HUDEP-2 (cell line): ENCODE measurements around the gene ARRB1.
"Not testable (repeated sequence)": the region's sequence is repeated elsewhere in the genome, so short reads cannot be mapped to it uniquely, and the experiment has no call there.

Source experiments
- DNase-seq, 76 experiments: peaks; one replicate each; lab custom pipeline; 2025; ENCODE audit not compliant: unreplicated experiment in 76 of 76; lab: John Stamatoyannopoulos, UW

The ARRB1 gene

GRCh38 chr11:75344761-75345454 is 6.6 kb downstream of the ARRB1 start:
- DNase-seq: no peak

- DNase-seq: no peak
Measured at GRCh38 chr11:75344186-75344585, 7.3 kb downstream of the ARRB1 start.

- peak in 9 of 76 experiments; percentile 11 to 38 (median 23) for DNase-seq
Measured at GRCh38 chr11:75342966-75343870, 8.2 kb downstream of the ARRB1 start.

- no peak for DNase-seq
Measured at GRCh38 chr11:75342231-75342918, 9.1 kb downstream of the ARRB1 start.

GRCh38 chr11:75341612-75342011 is 9.8 kb downstream of the ARRB1 start:
- DNase-seq: no peak

- peak in 7 of 76 experiments; percentile 11 to 37 (median 29) for DNase-seq
Measured at GRCh38 chr11:75339685-75340409, 11.6 kb downstream of the ARRB1 start.

- DNase-seq: peak in 1 of 76 experiments; percentile 21
Measured at GRCh38 chr11:75338516-75339208, 12.8 kb downstream of the ARRB1 start.

GRCh38 chr11:75337195-75337654 is 14.2 kb downstream of the ARRB1 start:
- DNase-seq: peak in 3 of 76 experiments; percentile 16 to 21 (median 19)

GRCh38 chr11:75334976-75335375 is 16.5 kb downstream of the ARRB1 start:
- no peak for DNase-seq

GRCh38 chr11:75334402-75334891 is 17.0 kb downstream of the ARRB1 start:
- DNase-seq: peak in 1 of 76 experiments; percentile 5

GRCh38 chr11:75333807-75334140 is 17.7 kb downstream of the ARRB1 start:
- DNase-seq: no peak

GRCh38 chr11:75333022-75333806 is 18.2 kb downstream of the ARRB1 start:
- peak in 11 of 76 experiments; percentile 8 to 26 (median 16) for DNase-seq

GRCh38 chr11:75331761-75332160 is 19.7 kb downstream of the ARRB1 start:
- not testable (repeated sequence) for DNase-seq

GRCh38 chr11:75331304-75331703 is 20.2 kb downstream of the ARRB1 start:
- DNase-seq: not testable (repeated sequence)

GRCh38 chr11:75330886-75331285 is 20.6 kb downstream of the ARRB1 start:
- DNase-seq: not testable (repeated sequence)

GRCh38 chr11:75330291-75330690 is 21.2 kb downstream of the ARRB1 start:
- peak in 21 of 76 experiments; percentile 9 to 64 (median 30) for DNase-seq

- DNase-seq: peak in 29 of 76 experiments; percentile 8 to 63 (median 30)
Measured at GRCh38 chr11:75328426-75329277, 22.8 kb downstream of the ARRB1 start.

- DNase-seq: peak in 4 of 76 experiments; percentile 11 to 58 (median 28)
Measured at GRCh38 chr11:75326439-75326810, 25.0 kb downstream of the ARRB1 start.
